HTR-8/SVneo (cell line): ENCODE data around the gene ALDH2.
A peak's percentile ranks its signal among the peaks of the same experiment; 100 is the strongest.
"Not testable (repeated sequence)": the region's sequence is repeated elsewhere in the genome, so short reads cannot be mapped to it uniquely, and the experiment has no call there.

Source experiments
- DNase-seq: peaks from one replicate; pipeline ENCODE4 v3.0.0; 2011; ENCODE audit warnings: low spot score, mixed read lengths; ENCODE audit not compliant: insufficient read length
- FAIRE-seq: peaks from 2 replicates; lab custom pipeline; 2011; peaks lifted over from hg19 to GRCh38; lab: Jason Lieb, UNC

The ALDH2 gene

DNA sequence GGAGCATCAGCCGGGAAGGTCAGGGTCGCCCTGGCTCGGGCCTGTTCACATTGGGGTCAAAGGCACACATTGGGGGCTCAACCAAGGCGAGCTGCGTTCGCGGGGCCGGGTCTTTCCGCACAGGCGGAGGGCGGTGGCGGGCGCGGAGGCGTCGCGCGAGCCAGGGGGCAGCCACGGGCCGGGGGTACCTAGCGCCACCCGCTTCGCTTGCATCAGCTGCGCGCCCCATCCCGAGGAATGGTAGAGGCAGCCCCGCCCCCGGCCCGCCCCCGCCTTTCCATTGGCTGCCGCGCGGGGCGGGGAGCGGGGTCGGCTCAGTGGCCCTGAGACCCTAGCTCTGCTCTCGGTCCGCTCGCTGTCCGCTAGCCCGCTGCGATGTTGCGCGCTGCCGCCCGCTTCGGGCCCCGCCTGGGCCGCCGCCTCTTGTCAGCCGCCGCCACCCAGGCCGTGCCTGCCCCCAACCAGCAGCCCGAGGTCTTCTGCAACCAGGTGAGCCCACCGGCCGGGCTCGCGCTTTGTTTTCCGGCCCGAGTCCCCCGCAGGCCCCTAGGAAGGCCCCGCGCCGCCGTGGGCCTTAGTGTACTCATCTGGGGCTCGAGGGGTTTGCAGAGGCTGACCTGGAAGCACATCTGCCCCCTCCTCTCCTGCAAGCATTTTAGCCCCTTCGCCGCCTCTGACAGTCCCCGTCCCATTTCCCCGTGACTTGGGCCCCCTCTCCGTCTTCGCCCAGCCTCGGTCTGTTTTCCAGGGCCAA is at the start of gene ALDH2:
ALDH2 (plus strand) TSS at position 326 of the 754 bp plus-strand sequence; CDS start at position 376, 50 bp downstream.
- FAIRE-seq (no peak), DNase-seq (peak; percentile 93)

DNA sequence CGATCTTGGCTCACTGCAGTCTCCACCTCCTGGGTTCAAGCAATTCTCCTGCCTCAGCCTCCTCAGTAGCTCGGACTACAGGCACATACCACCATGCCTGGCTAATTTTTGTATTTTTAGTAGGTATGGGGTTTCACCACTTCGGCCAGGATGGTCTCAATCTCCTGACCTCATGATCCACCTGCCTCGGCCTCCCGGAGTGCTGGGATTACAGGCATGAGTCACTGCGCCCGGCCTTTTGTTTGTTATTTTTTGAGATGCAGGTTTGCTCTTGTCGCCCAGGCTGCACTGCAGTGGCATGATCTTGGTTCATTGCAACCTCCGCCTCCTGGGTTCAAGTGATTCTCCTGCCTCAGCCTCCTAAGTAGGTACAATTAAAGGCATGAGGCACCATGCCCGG is 47.4 kb upstream of the ALDH2 start:
- not testable (repeated sequence) for DNase-seq, FAIRE-seq

- DNase-seq (no peak), FAIRE-seq (no peak)
Measured at GRCh38 chr12:111720457-111720856, 46.3 kb upstream of the ALDH2 start.

- DNase-seq, FAIRE-seq: not testable (repeated sequence)
Measured at GRCh38 chr12:111723646-111724360, 42.9 kb upstream of the ALDH2 start.

- no peak for FAIRE-seq
Measured at GRCh38 chr12:111728795-111729194, 37.9 kb upstream of the ALDH2 start.

GRCh38 chr12:111730420-111730819 is 36.3 kb upstream of the ALDH2 start:
- no peak for FAIRE-seq
- DNase-seq = no peak

More at GRCh38 chr12:111728795-111729194, 37.9 kb upstream of the ALDH2 start:
- DNase-seq = no peak

GRCh38 chr12:111732786-111733185 is 33.9 kb upstream of the ALDH2 start:
- FAIRE-seq = no peak
- DNase-seq = no peak

DNA sequence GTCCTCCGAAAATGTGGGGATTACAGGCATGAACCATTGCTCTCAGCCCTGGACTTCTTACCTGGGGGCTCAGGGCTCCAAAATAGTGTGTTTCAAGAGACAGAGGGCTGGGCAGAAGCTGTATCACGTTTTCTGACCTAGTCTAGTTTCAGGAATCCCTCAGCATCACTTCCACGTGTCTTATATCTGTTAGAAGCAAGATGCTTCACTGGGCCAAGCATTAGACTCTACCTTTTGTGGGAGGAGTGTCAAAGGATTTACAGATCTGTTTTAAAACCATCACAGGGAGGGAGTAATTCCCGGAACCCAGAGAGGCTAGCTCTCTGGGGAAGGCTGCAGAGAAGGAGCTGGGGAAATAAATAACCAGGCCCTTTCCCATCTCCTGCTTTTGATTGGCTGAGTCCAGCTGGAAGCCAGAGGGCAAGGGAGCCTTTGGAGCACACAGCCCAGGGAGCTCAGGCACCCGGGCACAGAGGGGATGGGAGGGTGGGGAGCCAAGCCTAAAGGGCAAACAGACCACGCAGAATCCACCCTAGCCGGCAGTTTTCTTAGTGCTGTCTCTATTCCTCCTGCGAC is 33.3 kb upstream of the ALDH2 start:
- DNase-seq (no peak), FAIRE-seq (no peak)

GRCh38 chr12:111739524-111739923 is 27.2 kb upstream of the ALDH2 start:
- not testable (repeated sequence) for FAIRE-seq, DNase-seq

DNA sequence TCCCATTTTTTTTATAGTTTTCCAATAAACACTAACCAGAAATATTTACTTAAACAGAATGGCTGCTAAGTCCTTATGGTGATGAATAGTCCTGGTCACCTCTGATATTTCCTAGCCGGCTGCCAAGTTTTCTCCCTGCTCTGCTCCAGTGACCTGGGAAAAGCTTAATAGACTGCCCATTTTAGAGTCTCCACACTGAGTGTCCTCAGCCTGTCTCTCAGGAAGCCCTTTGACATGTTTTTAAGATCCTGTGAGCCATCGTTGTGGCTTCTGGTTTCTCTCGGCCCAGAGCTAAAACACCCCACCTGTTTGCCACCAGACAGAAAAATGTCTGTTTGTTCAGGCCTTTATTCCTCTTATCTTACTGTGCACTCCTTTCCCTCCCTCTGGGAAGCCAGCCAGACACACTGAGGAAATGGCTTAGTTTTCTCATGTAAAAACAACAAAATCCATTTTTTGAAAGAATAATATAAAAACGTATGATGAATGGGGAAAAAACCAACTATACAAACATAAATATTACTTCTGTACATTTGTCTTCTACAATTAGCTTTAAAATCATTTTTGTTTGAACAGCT is 25.4 kb upstream of the ALDH2 start:
- FAIRE-seq = no peak
- DNase-seq = no peak

GRCh38 chr12:111745211-111745610 is 21.5 kb upstream of the ALDH2 start:
- FAIRE-seq (no peak), DNase-seq (no peak)

GRCh38 chr12:111747333-111747732 is 19.4 kb upstream of the ALDH2 start:
- FAIRE-seq = no peak

GRCh38 chr12:111748151-111748672 is 18.5 kb upstream of the ALDH2 start:
- DNase-seq = no peak
- no peak for FAIRE-seq

More at GRCh38 chr12:111747333-111747732, 19.4 kb upstream of the ALDH2 start:
- DNase-seq = no peak

- DNase-seq = no peak
- no peak for FAIRE-seq
Measured at GRCh38 chr12:111748867-111749266, 17.9 kb upstream of the ALDH2 start.

DNA sequence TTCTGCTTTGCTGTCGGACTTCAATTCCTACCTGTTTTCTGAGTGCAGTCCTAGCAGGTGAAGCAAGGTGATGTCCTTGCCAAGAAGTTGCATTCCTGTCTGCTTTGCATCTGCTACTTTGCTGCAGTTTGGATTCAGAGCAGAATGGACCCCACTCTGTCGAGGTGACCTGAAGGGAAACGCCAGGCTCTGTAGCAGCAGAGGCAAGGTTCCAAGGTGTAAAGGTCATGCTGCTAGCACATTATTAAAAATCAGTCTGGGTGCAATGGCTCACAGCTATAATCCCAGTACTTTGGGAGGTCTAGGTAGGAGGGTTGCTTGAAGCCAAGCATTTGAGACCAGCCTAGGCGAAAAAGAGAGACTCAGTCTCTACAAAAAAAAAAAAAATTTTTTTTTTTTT is 17.3 kb upstream of the ALDH2 start:
- no peak for FAIRE-seq
- no peak for DNase-seq

DNA sequence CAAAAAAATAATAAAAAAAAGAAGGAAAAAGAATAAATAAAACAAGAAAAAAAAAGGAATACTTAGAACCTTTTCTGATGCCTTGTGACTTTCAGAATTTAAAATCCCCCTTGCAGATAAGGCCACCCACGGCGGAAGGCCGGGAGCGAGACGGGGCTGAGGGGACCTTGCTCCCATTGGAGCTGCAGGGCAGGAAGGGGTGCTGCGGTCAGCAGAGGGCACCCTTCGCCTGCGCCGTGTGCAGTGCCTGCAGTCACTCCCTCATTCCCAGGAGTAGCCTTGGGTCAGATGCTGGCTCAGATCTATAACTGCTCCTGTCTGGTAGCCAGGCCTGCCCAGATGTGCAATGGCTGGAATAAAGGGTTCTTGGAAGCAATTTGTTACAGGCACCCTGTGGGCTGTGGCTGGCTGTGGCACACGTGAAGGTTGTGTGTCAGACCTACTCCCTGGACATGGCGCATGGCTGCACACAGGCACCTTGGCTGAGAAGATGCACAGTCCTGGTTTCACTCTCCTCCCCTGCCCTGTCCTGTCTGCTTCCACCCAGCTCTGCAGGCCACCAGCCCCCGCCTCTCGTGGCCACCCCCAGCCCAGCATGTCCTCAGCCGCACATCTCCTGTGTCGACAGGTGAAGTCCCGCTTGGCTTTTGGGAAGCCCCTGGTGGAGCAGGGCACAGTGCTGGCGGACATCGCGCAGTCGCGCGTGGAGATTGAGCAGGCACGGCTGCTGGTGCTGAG is 13.4 kb upstream of the ALDH2 start:
- DNase-seq (peak; percentile 85), FAIRE-seq (peak; percentile 86)

GRCh38 chr12:111754671-111755070 is 12.1 kb upstream of the ALDH2 start:
- DNase-seq = no peak
- FAIRE-seq = no peak

- FAIRE-seq (no peak), DNase-seq (no peak)
Measured at GRCh38 chr12:111756196-111756595, 10.5 kb upstream of the ALDH2 start.

- no peak for FAIRE-seq
Measured at GRCh38 chr12:111756681-111757080, 10.1 kb upstream of the ALDH2 start.

More at GRCh38 chr12:111756681-111757080, 10.1 kb upstream of the ALDH2 start:
- no peak for DNase-seq
